LNCaP clone FGC (cell line): ENCODE measurements around the gene NMT2.
A peak's percentile ranks its signal among the peaks of the same experiment; 100 is the strongest.

Source experiments
- DNase-seq: peaks from one replicate; pipeline ENCODE4 v3.0.0-alpha.2; 2011; ENCODE audit warnings: low read depth
- H3K4me3 ChIP-seq: 2 replicates; pipeline ENCODE4 v1.5.1; 2011; ENCODE audit warnings: mild to moderate bottlenecking, low read depth, low read length, control low read depth
- CTCF ChIP-seq: IDR thresholded peaks from 2 replicates; pipeline ENCODE4 v1.5.1; 2012; ENCODE audit warnings: mild to moderate bottlenecking; ENCODE audit not compliant: control insufficient read depth, insufficient read depth; ENCODE audit errors: extremely low read depth

NMT2 gene

GRCh38 chr10:15180736-15181135 lies 12.2 kb upstream of the NMT2 start:
- TF ChIP-seq CTCF: no peak
- no peak for DNase-seq
- no peak overlapping the region for H3K4me3 ChIP-seq

- no peak for DNase-seq
- no peak for TF ChIP-seq CTCF
- H3K4me3 ChIP-seq: no peak overlapping the region
These were observed 7.8 kb upstream of the NMT2 start for GRCh38 chr10:15176269-15176668.

GRCh38 chr10:15175587-15175986 lies 7.1 kb upstream of the NMT2 start:
- no peak for DNase-seq
- H3K4me3 ChIP-seq: no peak overlapping the region
- TF ChIP-seq CTCF: no peak

GRCh38 chr10:15172306-15172840 lies 3.9 kb upstream of the NMT2 start:
- no peak for TF ChIP-seq CTCF
- H3K4me3 ChIP-seq: no peak overlapping the region
- no peak for DNase-seq

GRCh38 chr10:15169555-15170401 lies 1.3 kb upstream of the NMT2 start:
- DNase-seq: no peak
- TF ChIP-seq CTCF: no peak
- no peak overlapping the region for H3K4me3 ChIP-seq

- no peak overlapping the region for H3K4me3 ChIP-seq
- DNase-seq: peak; percentile 50
- TF ChIP-seq CTCF: no peak
These were observed 477 bp upstream of the NMT2 start for GRCh38 chr10:15168786-15169554.
